ENCODE results near the gene FAM181B. TPM values are rescaled to one million over a fixed set of nuclear protein-coding genes. Genes with fewer than 3 reads are reported as not detected.

Gene FAM181B
- total and polyA plus RNA-seq, 2 experiments from 2014 or later: 0.60 to 1.4 TPM

DNA sequence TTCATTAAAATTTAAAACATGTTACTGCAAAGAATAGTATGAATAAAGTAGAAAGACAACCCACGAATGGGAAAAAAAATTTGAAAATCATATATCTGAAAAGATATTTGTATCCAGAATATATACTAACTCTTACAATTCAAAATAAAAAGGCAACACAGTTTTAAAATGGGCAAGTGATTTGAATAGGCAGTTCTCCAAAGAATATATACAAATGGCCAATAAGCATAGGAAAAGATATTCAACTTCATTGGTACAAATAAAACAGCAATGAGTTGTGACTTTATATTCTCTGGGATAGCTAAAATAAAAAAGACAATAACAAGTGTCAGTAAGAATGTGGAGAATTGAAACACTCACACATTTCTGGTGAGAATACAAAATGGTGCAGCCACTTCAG is 41.6 kb upstream of the FAM181B start:
- no peaks in the 10 kb centered on the region for H3K27me3 ChIP-seq
- no peak for TF ChIP-seq CTCF (IDR thresholded peaks at IDR 0.05; ENCODE audit: low read depth, low read length)
- H3K9me3 ChIP-seq (ENCODE audit: low read depth): no peaks in the 10 kb centered on the region
- no peaks in the 10 kb centered on the region for H3K36me3 ChIP-seq
- no peak overlapping the region for H3K27ac ChIP-seq
- no peak overlapping the region for H3K4me3 ChIP-seq
- no peaks in the 10 kb centered on the region for H3K4me1 ChIP-seq (ENCODE audit: low read depth)
- no peak for DNase-seq (ENCODE audit: low read depth in 1 of 2, low spot score in 1 of 2)

- DNase-seq (ENCODE audit: low read depth in 1 of 2, low spot score in 1 of 2): no peak
- Histone ChIP-seq H3K4me1 (ENCODE audit: low read depth) (no peaks in the 10 kb centered on the region), H3K27me3 (no peaks in the 10 kb centered on the region), H3K4me3 (no peak overlapping the region), H3K9me3 (ENCODE audit: low read depth) (no peaks in the 10 kb centered on the region), H3K36me3 (no peaks in the 10 kb centered on the region), H3K27ac (no peak overlapping the region)
- TF ChIP-seq CTCF (IDR thresholded peaks at IDR 0.05; ENCODE audit: low read depth, low read length): no peak
Measured at GRCh38 chr11:82771781-82772180, 38.1 kb upstream of the FAM181B start.

DNA sequence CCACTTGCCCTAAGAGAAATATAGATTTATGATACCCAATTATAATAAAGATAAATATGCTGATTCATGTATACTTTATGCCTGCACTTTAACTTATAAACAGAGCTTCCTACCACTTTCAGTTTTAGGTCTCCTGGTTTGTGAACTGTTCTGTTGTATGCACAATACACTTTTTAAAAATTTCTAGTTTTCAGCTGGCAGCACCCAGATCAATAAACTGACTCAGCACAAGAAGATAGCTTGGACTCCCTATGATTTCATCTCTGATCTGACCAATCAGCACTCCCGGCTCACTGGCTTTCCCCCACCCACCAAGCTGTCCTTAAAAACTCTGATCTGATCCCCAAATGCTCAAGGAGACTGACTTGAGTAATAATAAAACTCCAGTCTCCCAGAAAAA is 33.5 kb upstream of the FAM181B start:
- no peaks in the 10 kb centered on the region for H3K27me3 ChIP-seq
- no peaks in the 10 kb centered on the region for H3K36me3 ChIP-seq
- no peak for TF ChIP-seq CTCF (IDR thresholded peaks at IDR 0.05; ENCODE audit: low read depth, low read length)
- H3K27ac ChIP-seq: no peak overlapping the region
- H3K9me3 ChIP-seq (ENCODE audit: low read depth): no peaks in the 10 kb centered on the region
- no peak for DNase-seq (ENCODE audit: low read depth in 1 of 2, low spot score in 1 of 2)
- H3K4me3 ChIP-seq: no peak overlapping the region
- H3K4me1 ChIP-seq (ENCODE audit: low read depth): no peaks in the 10 kb centered on the region

- no peaks in the 10 kb centered on the region for H3K4me1 ChIP-seq (ENCODE audit: low read depth)
- no peaks in the 10 kb centered on the region for H3K36me3 ChIP-seq
- no peak for DNase-seq (ENCODE audit: low read depth in 1 of 2, low spot score in 1 of 2)
- no peaks in the 10 kb centered on the region for H3K9me3 ChIP-seq (ENCODE audit: low read depth)
- no peak for TF ChIP-seq CTCF (IDR thresholded peaks at IDR 0.05; ENCODE audit: low read depth, low read length)
- H3K27me3 ChIP-seq: no peaks in the 10 kb centered on the region
- no peak overlapping the region for H3K4me3 ChIP-seq
- H3K27ac ChIP-seq: no peak overlapping the region
Measured at GRCh38 chr11:82765466-82766034, 31.9 kb upstream of the FAM181B start.

DNA sequence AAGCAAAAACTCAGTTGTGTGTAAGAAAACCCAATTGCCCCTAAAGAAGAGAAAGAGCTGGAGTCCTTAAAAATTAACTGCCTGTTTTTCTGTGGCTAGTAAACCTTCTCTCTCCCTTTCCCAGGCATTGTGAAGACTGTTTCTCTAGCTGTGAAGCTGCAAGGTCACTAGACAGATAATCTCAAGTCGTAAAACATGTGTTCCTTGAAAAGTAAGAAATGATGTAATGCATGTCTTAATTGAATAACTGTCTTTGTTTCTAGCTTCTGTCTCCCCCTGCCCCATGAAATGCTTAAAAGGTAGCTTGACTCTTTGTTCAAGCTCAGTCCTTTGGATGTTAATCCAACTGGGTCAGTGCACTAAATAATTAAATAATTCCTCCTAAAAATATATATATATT is 29.5 kb upstream of the FAM181B start:
- no peak for DNase-seq (ENCODE audit: low read depth in 1 of 2, low spot score in 1 of 2)
- no peak overlapping the region for H3K4me3 ChIP-seq

More for the DNA sequence above, 29.5 kb upstream of the FAM181B start:
- Histone ChIP-seq H3K9me3 (ENCODE audit: low read depth) (no peaks in the 10 kb centered on the region), H3K4me1 (ENCODE audit: low read depth) (peaks cover 5% of the 10 kb centered on the region), H3K36me3 (no peaks in the 10 kb centered on the region), H3K27ac (no peak overlapping the region), H3K27me3 (no peaks in the 10 kb centered on the region)
- no peak for TF ChIP-seq CTCF (IDR thresholded peaks at IDR 0.05; ENCODE audit: low read depth, low read length)

Data from cardiac muscle cell (in vitro differentiated cells and primary cell).